Skin epidermis (tissue), 12 donors: ENCODE results near the gene CNR2.
"Not testable (repeated sequence)": the region's sequence is repeated elsewhere in the genome, so short reads cannot be mapped to it uniquely, and the experiment has no call there.

Experiments
- H3K27ac ChIP-seq, 21 experiments: fragments of 200-600 bp; sonication (generic) in 11 of 21; one replicate each; pipeline ENCODE4 v1.5.0; 2020; ENCODE audit warnings: mild to moderate bottlenecking in 3 of 21, inconsistent platforms in 2 of 21, moderate library complexity in 2 of 21
- H3K4me3 ChIP-seq, 7 experiments: fragments of 200-600 bp; sonication (generic) in 2 of 7; one replicate each; pipeline ENCODE4 v1.5.0; 2020; ENCODE audit warnings: inconsistent platforms in 2 of 7, mild to moderate bottlenecking in 2 of 7, moderate library complexity in 1 of 7

CNR2 gene

GRCh38 chr1:23922321-23922943 lies 9.3 kb upstream of the CNR2 start:
- H3K27ac ChIP-seq: no peak overlapping the region
- H3K4me3 ChIP-seq: no peak overlapping the region

DNA sequence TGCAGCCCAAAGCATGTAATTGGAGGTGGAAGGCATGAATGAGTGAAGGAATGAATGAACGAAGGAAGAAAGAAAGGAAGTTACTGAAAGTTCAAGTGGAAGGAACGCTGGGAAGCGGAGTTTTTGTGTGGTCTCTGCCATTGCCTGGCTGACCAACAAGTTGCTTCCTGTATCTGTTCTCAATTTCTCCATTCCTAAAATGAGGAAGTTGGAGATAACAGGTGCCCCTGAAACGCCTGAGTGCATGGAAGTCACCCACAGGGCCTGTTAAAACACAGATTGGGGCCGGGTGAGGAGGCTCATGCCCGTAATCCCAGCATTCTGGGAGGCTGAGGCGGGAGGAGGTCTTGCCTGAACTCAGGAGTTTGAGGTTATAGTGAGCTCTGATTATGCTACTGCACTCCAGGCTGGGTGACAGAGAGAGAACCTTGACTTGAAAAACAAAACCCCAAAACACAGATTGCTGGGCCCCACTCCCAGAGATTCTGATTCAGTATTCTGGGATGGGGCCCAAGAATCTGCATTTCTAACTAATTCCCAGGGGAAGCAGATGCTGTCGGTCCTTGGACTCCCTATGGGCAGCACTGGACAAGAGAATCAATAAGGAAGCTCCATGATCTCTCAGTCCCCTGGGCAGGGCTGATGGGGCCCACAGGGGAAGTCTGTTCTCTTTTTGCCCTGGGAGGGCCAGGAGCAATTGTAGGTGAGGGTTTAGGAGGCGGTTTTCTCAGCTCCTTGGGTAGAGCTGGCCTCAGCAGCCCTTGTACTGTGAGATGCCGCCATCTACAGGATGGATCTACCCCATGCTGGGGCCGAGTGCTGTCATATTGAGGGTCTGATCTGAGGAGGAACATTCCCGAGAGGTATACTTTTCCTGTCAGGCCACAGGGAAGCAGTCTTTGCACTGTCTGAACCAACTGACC lies 3.3 kb upstream of the CNR2 start:
- Histone ChIP-seq H3K4me3 (no peak overlapping the region), H3K27ac (peak overlapping the region in 3 of 21 experiments; percentile 17 to 53 (median 42))

GRCh38 chr1:23915466-23915865 lies 2.3 kb upstream of the CNR2 start:
- Histone ChIP-seq H3K4me3 (no peak overlapping the region), H3K27ac (peak overlapping the region in 1 of 21 experiments; percentile 42)

DNA sequence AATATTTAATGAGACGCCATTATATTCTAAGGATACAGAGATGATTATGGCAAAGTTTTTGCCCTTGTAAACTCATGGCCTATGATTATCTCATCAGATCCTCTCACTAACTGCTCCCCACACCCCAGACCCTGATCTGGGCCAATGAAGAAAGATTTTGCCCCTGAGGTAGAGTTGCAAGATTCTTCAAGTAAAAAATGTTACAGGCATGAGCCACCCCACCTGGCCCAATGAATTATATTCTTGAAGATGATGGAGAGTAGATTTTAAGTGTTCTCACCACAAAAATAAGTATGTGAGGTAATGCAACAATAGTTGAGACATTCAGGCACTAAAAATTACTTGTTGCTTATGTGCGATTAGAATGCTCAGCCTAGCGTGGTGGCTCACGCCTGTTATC lies 1.8 kb upstream of the CNR2 start:
- no peak overlapping the region for H3K4me3 ChIP-seq
- H3K27ac ChIP-seq: no peak overlapping the region

- H3K27ac ChIP-seq: peak overlapping the region in 3 of 21 experiments; percentile 49 to 73 (median 72)
These were observed 1.2 kb downstream of the CNR2 start for GRCh38 chr1:23911921-23912320.

DNA sequence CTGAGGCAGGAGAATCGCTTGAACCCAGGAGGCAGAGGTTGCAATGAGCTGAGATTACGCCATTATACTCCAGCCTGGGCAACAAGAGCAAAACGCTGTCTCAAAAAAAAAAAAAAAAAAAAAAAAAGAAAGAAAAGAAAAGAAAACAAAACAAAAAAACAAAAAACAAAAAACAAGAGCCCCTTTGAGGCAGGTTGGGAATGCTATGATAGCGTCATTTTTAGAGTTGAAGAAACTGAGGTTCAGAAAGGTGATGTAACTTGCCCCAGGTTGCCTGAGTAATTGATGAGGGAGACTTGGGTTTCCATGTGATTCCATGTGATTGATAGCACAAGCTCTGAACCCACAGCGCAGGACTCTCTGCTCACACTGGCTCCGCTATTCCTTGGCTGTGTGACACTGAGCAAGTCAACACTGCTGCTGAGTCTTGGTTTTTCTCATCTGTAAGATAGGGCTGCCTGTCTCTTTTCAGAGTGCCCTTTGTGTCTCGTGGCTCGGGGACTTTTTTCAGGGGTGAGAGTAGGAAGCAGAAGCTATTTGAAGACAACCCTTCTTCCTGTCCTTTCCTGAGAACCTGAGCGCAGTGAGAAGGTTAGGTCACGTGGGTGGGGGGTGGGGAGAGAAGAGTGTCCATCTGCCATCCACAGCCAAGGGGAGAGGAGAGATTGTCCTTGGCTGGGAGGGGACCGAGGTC lies 2.5 kb downstream of the CNR2 start:
- Histone ChIP-seq H3K27ac (peak overlapping the region in 3 of 21 experiments; percentile 13 to 76 (median 49)), H3K4me3 (no peak overlapping the region)

More at GRCh38 chr1:23911921-23912320, 1.2 kb downstream of the CNR2 start:
- no peak overlapping the region for H3K4me3 ChIP-seq

GRCh38 chr1:23910144-23910543 lies 3.0 kb downstream of the CNR2 start:
- H3K4me3 ChIP-seq: no peak overlapping the region

GRCh38 chr1:23909412-23909811 lies 3.8 kb downstream of the CNR2 start:
- Histone ChIP-seq H3K27ac (peak overlapping the region in 12 of 21 experiments; percentile 15 to 76 (median 38)), H3K4me3 (no peak overlapping the region)

More at GRCh38 chr1:23910144-23910543, 3.0 kb downstream of the CNR2 start:
- peak overlapping the region in 1 of 21 experiments; percentile 76 for H3K27ac ChIP-seq

DNA sequence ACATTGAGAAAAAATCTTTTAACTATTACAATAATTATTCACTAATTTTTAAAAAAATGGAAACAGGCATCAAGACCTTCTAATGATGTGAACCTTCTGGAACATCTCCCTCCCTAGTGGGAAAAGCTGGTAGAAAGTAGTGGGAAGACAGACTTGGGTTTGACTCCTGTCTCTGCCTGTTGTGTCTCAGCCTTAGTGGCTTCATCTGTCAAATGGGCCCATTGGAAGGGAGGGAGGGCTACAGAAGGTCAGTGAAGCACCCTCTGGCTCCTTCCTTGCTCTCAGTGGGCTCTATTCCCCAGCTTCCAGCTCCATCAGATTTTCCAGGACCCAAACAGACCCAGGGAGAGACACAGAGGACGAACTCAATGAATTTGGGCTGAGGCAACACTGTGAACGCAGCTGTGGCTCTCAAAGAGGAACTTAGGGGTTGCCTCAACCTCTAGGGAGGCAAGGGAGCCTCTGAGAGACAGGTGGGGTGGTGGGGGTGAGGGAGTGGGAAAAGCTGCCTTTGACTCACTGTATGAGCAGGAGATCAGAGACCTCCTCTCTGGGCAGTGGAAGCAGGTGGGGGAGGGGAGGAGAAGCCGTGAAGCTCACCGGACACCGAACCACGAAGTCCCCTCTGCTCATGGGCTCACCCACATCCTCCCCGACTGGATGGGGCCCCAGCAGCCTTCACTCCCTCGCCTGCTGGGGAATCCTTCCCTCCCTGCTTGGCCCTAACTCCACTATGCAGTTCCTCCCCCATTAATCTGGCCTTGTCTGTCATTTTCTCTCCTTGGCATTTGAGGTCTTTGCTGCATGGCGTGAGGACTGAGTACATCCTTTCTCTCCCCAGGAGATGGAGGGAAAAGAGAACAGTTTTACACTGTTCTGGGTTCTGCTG lies 4.5 kb downstream of the CNR2 start:
- peak overlapping the region in 12 of 21 experiments; percentile 15 to 76 (median 38) for H3K27ac ChIP-seq
- H3K4me3 ChIP-seq: no peak overlapping the region

- no peak overlapping the region for H3K4me3 ChIP-seq
- H3K27ac ChIP-seq: no peak overlapping the region
These were observed 6.4 kb downstream of the CNR2 start for GRCh38 chr1:23906731-23907130.

- Histone ChIP-seq H3K27ac (no peak overlapping the region), H3K4me3 (no peak overlapping the region)
These were observed 7.6 kb downstream of the CNR2 start for GRCh38 chr1:23905461-23906025.

DNA sequence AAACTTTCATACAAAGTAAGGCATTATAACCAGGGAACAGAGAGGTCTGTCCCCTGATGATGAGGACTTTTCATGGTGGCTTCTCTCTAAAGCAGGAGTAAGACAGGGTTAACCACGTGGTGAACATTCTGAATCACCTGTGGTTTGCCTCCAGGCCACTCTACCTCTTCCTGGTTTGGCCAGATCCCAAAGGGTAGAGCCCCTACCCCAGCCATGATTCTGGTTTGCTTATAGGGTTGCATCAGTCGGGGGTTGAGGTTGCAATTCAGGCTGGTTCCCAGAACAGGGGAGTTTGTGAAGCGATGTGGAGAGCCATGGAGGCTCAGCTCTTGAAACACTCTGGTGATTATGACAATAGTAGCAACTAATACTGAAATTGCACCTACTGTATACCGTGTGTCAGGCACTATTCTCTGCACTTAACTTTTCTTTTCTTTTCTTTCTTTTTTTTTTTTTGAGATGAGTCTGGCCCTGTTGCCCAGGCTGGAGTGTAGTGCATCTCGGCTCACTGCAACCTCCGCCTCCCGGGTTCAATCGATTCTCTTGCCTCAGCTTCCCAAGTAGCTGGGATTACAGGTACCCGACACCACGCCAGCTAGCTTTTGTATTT lies 8.3 kb downstream of the CNR2 start:
- H3K27ac ChIP-seq: no peak overlapping the region
- no peak overlapping the region for H3K4me3 ChIP-seq

DNA sequence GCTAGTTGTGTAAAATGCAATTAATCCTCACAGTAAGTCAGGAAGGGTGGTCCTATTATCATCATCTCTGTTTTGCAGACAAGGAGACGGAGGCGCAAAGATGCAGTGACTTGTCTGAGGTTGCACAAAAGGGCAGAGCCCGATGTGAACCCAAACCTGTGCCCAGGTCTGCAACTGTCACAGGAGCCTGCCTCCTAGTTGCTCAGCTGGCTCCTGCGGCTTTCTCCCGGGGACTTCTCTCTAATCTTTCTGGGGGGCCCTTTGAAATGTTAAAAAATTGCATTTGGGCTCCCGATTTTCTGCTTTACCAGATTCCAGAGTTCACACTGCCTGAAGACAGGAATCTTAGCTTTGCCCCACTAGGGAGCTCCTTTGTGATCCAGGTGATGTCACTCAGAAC lies 9.4 kb downstream of the CNR2 start:
- Histone ChIP-seq H3K27ac (no peak overlapping the region), H3K4me3 (no peak overlapping the region)

- no peak overlapping the region for H3K27ac ChIP-seq
- peak overlapping the region; percentile 14 to 45 (median 32) for H3K4me3 ChIP-seq
These were observed 10.6 kb downstream of the CNR2 start for GRCh38 chr1:23902321-23903278.

- not testable (repeated sequence) for H3K27ac ChIP-seq, H3K4me3 ChIP-seq
These were observed 13.1 kb downstream of the CNR2 start for GRCh38 chr1:23900017-23900416.

GRCh38 chr1:23899070-23899469 lies 14.1 kb downstream of the CNR2 start:
- Histone ChIP-seq H3K4me3 (no peak overlapping the region), H3K27ac (no peak overlapping the region)

DNA sequence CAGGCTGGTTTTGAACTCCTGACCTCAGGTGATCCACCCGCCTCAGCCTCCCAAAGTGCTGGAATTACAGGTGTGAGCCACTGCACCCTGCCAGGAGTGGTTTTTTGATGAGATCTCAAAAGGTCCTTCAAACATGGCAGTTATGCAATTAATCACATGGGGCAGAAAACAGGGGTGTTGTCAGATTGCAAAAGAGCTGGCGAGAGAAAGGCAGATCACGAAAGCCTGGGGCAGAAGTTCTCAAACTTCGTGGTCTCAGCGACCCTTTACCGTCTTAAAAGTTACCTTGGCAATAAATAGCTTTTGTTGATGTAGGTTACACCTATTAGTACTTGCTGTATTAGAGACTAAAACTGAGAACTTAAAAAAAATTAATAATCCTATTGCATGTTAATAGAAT lies 16.1 kb downstream of the CNR2 start:
- peak overlapping the region in 2 of 21 experiments; percentile 31 to 46 for H3K27ac ChIP-seq
- no peak overlapping the region for H3K4me3 ChIP-seq
